Measurements from ENCODE around the gene HTATIP2. TPM values are rescaled to one million over a fixed set of nuclear protein-coding genes. Genes with fewer than 3 reads are reported as not detected.

The HTATIP2 gene
- polyA plus RNA-seq, 3 donors = 31.5 to 108 (median 102) TPM

GRCh38 chr11:20373147-20373546 lies 9.6 kb downstream of the HTATIP2 start:
- no peaks in the 10 kb centered on the region for H3K9me3 ChIP-seq (replicated peaks in 1 of 2; ENCODE audit: control insufficient read depth in 1 of 2, insufficient read depth in 1 of 2, low read length in 2 of 2)
- TF ChIP-seq, protein P1, sequence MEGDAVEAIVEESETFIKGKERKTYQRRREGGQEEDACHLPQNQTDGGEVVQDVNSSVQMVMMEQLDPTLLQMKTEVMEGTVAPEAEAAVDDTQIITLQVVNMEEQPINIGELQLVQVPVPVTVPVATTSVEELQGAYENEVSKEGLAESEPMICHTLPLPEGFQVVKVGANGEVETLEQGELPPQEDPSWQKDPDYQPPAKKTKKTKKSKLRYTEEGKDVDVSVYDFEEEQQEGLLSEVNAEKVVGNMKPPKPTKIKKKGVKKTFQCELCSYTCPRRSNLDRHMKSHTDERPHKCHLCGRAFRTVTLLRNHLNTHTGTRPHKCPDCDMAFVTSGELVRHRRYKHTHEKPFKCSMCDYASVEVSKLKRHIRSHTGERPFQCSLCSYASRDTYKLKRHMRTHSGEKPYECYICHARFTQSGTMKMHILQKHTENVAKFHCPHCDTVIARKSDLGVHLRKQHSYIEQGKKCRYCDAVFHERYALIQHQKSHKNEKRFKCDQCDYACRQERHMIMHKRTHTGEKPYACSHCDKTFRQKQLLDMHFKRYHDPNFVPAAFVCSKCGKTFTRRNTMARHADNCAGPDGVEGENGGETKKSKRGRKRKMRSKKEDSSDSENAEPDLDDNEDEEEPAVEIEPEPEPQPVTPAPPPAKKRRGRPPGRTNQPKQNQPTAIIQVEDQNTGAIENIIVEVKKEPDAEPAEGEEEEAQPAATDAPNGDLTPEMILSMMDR (IDR thresholded peaks at IDR 0.05) = no peak

GRCh38 chr11:20373568-20374209 lies 10.2 kb downstream of the HTATIP2 start:
- no peak overlapping the region for H3K4me3 Mint-ChIP-seq

More at GRCh38 chr11:20373147-20373546, 9.6 kb downstream of the HTATIP2 start:
- Histone ChIP-seq H3K9ac (ENCODE audit: insufficient read depth, low read length, poor library complexity, severe bottlenecking) (no peak overlapping the region), H3K4me3 (replicated peaks in 1 of 3; ENCODE audit: low read depth in 2 of 3, low read length in 3 of 3) (no peak overlapping the region), H3K27ac (ENCODE audit: low read depth in 1 of 2, low read length in 2 of 2) (no peak overlapping the region), H3K36me3 (replicated peaks in 1 of 2; ENCODE audit: control insufficient read depth in 1 of 2, insufficient read depth in 2 of 2, low read length in 2 of 2) (peaks cover 28 to 88% of the 10 kb centered on the region in 2 donors), H3K4me2 (replicated peaks; ENCODE audit: extremely low read depth, low read length, poor library complexity, severe bottlenecking) (no peak overlapping the region), H2AFZ (ENCODE audit: insufficient read depth, low read depth, low read length, poor library complexity, severe bottlenecking) (no peak overlapping the region), H3K4me1 (ENCODE audit: control insufficient read depth in 1 of 2, insufficient read depth in 2 of 2, low read length in 2 of 2) (no peaks in the 10 kb centered on the region), H4K20me1 (ENCODE audit: insufficient read depth, low read length) (no peaks in the 10 kb centered on the region), H3K27me3 (ENCODE audit: control insufficient read depth in 2 of 2, insufficient read depth in 2 of 2, low read length in 2 of 2) (no peaks in the 10 kb centered on the region), H3K79me2 (ENCODE audit: insufficient read depth, low read length) (no peaks in the 10 kb centered on the region)
- peaks cover 65 to 83% of the 10 kb centered on the region in 2 donors for H3K36me3 Mint-ChIP-seq
- H3K4me3 Mint-ChIP-seq = no peak overlapping the region
- H3K27me3 Mint-ChIP-seq (ENCODE audit: low read depth in 3 of 3) = no peaks in the 10 kb centered on the region
- peaks cover 0 to 3% (median 0%) of the 10 kb centered on the region in 7 donors for H3K9me3 Mint-ChIP-seq
- DNase-seq = no peak
- WGBS (ENCODE audit: insufficient coverage) = 90% methylated on average over 7 of the region's 13 CpGs
- intact Hi-C loops (cut with micrococcal nuclease) = no loop called here
- H3K27ac Mint-ChIP-seq = no peak overlapping the region
- peaks cover 3% of the 10 kb centered on the region for H3K4me1 Mint-ChIP-seq

More at GRCh38 chr11:20373568-20374209, 10.2 kb downstream of the HTATIP2 start:
- Mint-ChIP-seq H3K9me3 (peaks cover 0 to 3% (median 0%) of the 10 kb centered on the region in 7 donors), H3K27ac (no peak overlapping the region), H3K36me3 (peaks cover 63 to 83% of the 10 kb centered on the region in 2 donors), H3K27me3 (ENCODE audit: low read depth in 3 of 3) (no peaks in the 10 kb centered on the region), H3K4me1 (no peaks in the 10 kb centered on the region)
- no peaks in the 10 kb centered on the region for H3K27me3 ChIP-seq (ENCODE audit: control insufficient read depth in 2 of 2, insufficient read depth in 2 of 2, low read length in 2 of 2)
- H3K36me3 ChIP-seq (replicated peaks in 1 of 2; ENCODE audit: control insufficient read depth in 1 of 2, insufficient read depth in 2 of 2, low read length in 2 of 2) = peaks cover 32 to 88% of the 10 kb centered on the region in 2 donors
- H3K79me2 ChIP-seq (ENCODE audit: insufficient read depth, low read length) = no peaks in the 10 kb centered on the region
- no peak overlapping the region for H3K4me3 ChIP-seq (replicated peaks in 1 of 3; ENCODE audit: low read depth in 2 of 3, low read length in 3 of 3)
- no peak for DNase-seq
- H3K4me1 ChIP-seq (ENCODE audit: control insufficient read depth in 1 of 2, insufficient read depth in 2 of 2, low read length in 2 of 2) = no peaks in the 10 kb centered on the region
- no peak overlapping the region for H3K9ac ChIP-seq (ENCODE audit: insufficient read depth, low read length, poor library complexity, severe bottlenecking)
- H4K20me1 ChIP-seq (ENCODE audit: insufficient read depth, low read length) = no peaks in the 10 kb centered on the region
- no peak overlapping the region for H3K4me2 ChIP-seq (replicated peaks; ENCODE audit: extremely low read depth, low read length, poor library complexity, severe bottlenecking)
- no peak overlapping the region for H2AFZ ChIP-seq (ENCODE audit: insufficient read depth, low read depth, low read length, poor library complexity, severe bottlenecking)
- WGBS (ENCODE audit: insufficient coverage) = no CpG with 5 or more reads among the region's 3 CpGs
- TF ChIP-seq, protein P1 (IDR thresholded peaks at IDR 0.05) = no peak
- no peak overlapping the region for H3K27ac ChIP-seq (ENCODE audit: low read depth in 1 of 2, low read length in 2 of 2)
- intact Hi-C loops (cut with micrococcal nuclease) = no loop called here
- no peaks in the 10 kb centered on the region for H3K9me3 ChIP-seq (replicated peaks in 1 of 2; ENCODE audit: control insufficient read depth in 1 of 2, insufficient read depth in 1 of 2, low read length in 2 of 2)

Data from CD14-positive monocyte (primary cell).